KOPT-K1 (cell line): ENCODE data around the gene ATG7.
"Not testable (repeated sequence)": the region's sequence is repeated elsewhere in the genome, so short reads cannot be mapped to it uniquely, and the experiment has no call there.

Experiments used
- H3K27ac ChIP-seq: fragments of 200-600 bp; sonication (generic); 2 replicates; pipeline ENCODE4 v1.5.1; 2016; ENCODE audit warnings: antibody characterized with exemption, mild to moderate bottlenecking, low read depth, low read length; ENCODE audit not compliant: poor library complexity, severe bottlenecking
- H3K36me3 ChIP-seq: fragments of 200-600 bp; sonication (generic); 2 replicates; pipeline ENCODE4 v1.5.1; 2017; ENCODE audit warnings: antibody characterized with exemption, mild to moderate bottlenecking, low read length, moderate library complexity; ENCODE audit not compliant: insufficient read depth
- H3K9me3 ChIP-seq: fragments of 200-600 bp; sonication (generic); 2 replicates; pipeline ENCODE4 v1.5.1; 2017; ENCODE audit warnings: antibody characterized with exemption, low read length, mild to moderate bottlenecking; ENCODE audit not compliant: insufficient read depth, poor library complexity, severe bottlenecking

The ATG7 gene

DNA sequence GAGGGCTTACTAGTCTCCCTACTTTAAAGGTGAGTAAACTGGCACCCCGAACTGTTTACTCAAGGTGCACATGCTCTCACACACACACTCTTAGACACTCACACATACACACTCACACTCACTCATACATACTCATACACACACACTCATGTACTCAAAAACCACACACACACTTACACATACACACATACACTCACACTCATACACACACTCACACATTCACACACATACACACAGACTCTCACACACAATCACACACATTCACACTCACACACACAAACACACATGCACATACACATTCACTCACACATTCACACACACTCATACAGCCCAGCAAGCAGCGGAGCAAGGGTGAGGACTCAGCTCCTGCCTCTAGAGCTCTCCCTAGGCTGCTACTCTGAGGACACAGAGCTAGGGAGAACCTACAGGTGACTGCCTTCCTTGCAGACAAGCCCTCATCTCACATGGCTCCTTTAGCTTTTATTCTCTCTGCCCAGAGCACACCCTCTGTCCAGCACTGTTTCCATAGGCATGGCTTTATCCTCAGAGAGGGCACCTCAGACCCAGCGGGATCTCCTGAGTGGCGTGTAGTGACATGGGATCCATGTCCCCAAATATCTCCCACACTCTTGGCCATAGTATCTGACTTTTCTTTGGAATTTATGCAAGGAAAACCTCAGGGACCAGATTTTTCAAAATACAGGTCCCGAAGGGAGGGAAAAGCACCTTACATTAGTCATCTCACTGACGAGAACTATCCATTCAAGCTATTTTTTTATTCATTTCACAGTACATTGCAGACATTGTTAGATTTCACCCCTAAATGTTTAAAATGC is 26.2 kb upstream of the ATG7 start:
- Histone ChIP-seq H3K36me3 (no peaks in the 10 kb centered on the region), H3K9me3 (no peaks in the 10 kb centered on the region), H3K27ac (no peak overlapping the region)

DNA sequence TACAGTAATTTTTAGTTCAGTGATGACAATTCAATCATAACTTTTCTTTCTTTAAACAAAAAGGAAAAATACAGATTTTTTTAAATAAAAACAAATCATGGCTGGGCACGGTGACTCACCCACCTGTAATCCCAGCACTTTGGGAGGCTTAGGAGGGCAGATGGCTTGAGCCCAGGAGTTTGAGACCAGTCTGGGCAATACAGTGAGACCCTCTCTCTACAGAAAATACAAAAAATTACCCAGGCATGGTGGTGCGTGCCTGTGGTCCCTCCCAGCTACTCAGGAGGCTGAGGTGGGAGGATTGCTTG is 25.6 kb upstream of the ATG7 start:
- H3K9me3 ChIP-seq, result no peaks in the 10 kb centered on the region
- H3K27ac ChIP-seq, result no peak overlapping the region
- no peaks in the 10 kb centered on the region for H3K36me3 ChIP-seq

DNA sequence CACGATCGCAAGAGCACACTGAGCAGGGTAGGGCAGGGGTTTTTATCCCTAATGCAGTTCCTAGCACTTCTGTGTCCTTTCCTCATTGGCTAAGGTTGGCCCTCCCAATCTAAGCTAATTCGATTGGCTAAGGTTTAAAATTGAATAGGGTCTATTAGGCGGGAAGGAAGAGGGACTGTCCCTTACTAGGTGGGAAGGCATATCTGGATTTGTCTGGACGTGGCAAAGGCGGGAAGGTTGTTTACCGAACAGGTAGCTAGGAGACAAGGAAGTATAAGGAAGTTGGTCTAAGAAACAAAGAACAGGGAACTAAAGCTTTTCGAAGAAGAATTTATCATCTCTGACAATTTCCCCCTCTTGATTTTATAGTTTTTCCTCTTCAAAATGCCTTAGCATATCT is 24.8 kb upstream of the ATG7 start:
- Histone ChIP-seq H3K9me3 (no peaks in the 10 kb centered on the region), H3K36me3 (no peaks in the 10 kb centered on the region), H3K27ac (no peak overlapping the region)

DNA sequence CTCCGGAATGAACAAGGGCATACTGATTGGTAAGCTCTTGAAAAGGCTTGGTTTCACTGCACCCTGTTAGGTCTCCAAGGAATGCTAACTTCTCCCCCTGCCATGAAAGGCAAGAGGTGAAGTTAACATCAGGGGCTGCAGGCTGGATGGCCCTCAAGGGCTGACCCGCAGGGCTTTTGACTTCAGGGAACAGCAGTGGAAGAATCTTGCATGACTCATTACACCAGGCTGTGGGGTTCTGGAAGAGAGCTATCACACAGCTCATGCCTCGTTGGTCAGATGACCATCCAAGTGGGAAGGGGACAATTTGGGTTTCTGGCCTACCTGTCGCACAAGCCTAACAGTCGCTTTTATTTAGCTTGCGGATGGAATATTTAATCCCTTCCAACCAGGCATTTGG is 23.6 kb upstream of the ATG7 start:
- H3K9me3 ChIP-seq, result no peaks in the 10 kb centered on the region
- H3K27ac ChIP-seq, result no peak overlapping the region
- no peaks in the 10 kb centered on the region for H3K36me3 ChIP-seq

DNA sequence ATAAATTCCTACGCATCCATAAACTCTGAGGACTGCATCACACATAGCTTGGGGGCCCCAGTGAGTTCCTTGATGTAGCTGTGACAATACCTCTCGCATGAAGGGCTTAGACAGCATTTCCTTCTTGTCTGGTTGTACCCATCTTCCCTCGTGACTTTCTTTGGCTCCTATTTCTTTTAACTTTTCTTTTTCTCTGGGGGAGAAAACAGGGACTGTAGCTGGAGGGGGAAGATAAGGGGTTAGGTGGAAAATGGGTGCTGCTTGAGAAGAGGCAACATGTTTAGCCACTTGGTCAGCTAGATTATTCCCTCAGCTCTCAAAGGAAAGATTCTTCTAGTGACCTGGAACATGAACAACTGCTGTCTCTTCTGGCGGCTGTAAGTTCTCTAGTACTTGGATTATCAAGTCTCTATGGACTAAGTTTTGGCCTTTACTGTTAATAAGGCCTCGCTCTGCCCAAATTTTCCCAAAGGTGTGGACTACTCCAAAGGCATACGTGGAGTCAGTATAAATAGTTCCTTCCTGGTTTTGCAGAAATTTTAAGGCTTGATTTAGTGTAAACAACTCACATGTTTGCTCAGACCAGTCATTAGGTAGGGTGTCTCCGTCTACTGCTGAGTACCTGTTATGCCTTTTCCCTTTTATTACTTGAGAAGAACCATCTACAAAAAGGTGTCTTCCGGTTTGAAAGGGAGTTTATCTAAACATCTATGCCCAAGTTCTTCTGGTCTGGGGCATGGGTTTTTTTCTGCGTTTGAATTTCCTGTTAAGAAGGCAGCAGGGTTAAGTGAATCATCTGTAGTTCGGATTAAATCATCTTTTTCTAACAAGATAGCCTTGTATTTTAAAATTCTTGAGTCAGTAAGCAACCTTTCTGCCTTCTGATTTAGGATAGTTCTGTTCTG is 21.0 kb upstream of the ATG7 start:
- no peak overlapping the region for H3K27ac ChIP-seq

DNA sequence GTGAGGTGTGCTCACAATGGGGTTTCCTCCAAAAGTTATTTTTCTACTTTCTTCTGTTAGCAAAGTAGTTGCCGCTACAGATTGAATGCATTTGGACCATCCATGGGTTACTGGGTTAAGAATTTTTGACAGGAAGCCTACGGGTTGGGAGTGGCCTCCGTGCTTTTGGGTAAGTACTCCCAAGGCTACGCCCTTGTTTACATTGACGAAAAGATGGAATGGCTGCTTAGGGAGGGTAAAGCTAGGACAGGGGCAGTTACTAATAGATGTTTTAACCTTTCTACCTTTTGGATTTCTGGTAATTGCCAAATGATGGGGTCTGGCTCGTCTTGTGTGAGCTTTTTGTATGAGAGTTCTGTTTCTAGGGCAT is 20.4 kb upstream of the ATG7 start:
- H3K36me3 ChIP-seq, result no peaks in the 10 kb centered on the region
- no peak overlapping the region for H3K27ac ChIP-seq

More for the DNA sequence above, 21.0 kb upstream of the ATG7 start:
- H3K36me3 ChIP-seq, result no peaks in the 10 kb centered on the region
- H3K9me3 ChIP-seq, result no peaks in the 10 kb centered on the region

DNA sequence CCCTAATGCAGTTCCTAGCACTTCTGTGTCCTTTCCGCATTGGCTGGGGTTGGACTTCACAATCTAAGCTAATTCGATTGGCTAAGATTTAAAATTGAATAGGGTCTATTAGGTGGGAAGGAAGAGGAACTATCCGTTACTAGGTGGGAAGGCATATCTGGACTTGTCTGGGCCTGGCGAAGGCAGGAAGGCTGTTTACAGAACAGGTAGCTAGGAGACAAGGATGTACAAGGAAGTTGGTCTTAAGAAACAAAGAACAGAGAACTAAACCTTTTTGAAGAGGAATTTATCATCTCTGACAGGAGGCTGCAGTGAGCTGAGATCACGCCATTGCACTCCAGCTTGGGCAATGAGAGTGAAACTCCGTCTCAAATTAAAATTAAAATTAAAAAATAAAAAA is 17.3 kb upstream of the ATG7 start:
- no peaks in the 10 kb centered on the region for H3K9me3 ChIP-seq
- H3K36me3 ChIP-seq, result no peaks in the 10 kb centered on the region
- no peak overlapping the region for H3K27ac ChIP-seq

More for the DNA sequence above, 20.4 kb upstream of the ATG7 start:
- H3K9me3 ChIP-seq, result no peaks in the 10 kb centered on the region

DNA sequence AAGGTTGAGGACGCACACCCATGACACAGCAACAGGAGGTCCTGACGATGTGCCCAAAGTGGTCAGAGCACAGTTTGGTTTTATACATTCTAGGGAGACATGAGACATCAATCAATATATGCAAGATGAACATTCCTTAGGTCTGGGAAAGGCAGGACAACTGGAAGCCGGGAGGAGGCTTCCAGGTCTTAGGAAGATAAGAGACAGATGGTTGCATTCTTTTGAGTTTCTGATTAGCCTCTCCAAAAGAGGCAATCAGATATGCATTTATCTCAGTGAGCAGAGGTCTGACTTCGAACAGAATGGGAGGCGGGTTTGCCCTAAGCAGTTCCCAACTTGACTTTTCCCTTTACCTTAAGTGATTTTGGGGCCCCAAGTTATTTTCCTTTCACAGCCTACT is 16.7 kb upstream of the ATG7 start:
- not testable (repeated sequence) for H3K36me3 ChIP-seq, H3K27ac ChIP-seq, H3K9me3 ChIP-seq

DNA sequence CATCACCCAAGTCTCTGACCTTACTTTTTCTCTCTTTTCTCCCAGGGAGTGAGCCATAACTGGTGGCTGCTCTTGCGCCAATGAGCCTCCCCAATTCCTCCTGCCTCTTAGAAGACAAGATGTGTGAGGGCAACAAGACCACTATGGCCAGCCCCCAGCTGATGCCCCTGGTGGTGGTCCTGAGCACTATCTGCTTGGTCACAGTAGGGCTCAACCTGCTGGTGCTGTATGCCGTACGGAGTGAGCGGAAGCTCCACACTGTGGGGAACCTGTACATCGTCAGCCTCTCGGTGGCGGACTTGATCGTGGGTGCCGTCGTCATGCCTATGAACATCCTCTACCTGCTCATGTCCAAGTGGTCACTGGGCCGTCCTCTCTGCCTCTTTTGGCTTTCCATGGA is 13.2 kb upstream of the ATG7 start:
- Histone ChIP-seq H3K27ac (no peak overlapping the region), H3K36me3 (no peaks in the 10 kb centered on the region), H3K9me3 (no peaks in the 10 kb centered on the region)

DNA sequence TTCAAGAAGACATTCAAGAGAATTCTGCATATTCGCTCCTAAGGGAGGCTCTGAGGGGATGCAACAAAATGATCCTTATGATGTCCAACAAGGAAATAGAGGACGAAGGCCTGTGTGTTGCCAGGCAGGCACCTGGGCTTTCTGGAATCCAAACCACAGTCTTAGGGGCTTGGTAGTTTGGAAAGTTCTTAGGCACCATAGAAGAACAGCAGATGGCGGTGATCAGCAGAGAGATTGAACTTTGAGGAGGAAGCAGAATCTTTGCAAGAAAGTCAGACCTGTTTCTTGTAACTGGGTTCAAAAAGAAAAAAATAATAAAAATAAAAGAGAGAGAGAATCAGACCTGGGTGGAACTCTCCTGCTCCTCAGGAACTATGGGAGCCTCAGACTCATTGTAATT is 11.7 kb upstream of the ATG7 start:
- Histone ChIP-seq H3K9me3 (no peaks in the 10 kb centered on the region), H3K27ac (no peak overlapping the region), H3K36me3 (no peaks in the 10 kb centered on the region)

DNA sequence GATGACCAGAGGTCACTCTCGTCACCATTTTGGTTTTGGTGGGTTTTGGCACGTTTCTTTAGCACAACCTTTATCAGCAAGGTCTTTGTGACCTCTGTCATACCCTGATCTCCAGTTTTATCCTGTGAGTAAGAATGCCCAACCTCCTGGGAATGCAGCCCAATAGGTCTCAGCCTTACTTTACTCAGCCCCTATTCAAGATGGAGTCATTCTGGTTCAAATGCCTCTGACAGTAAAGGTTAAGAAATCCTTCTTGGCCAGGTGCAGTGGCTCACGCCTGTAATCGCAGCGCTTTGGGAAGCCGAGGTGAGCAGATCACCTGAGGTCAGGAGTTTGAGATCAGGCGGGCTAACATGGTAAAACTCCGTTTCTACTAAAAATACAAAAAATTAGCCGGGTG is 3.2 kb upstream of the ATG7 start:
- Histone ChIP-seq H3K9me3 (no peaks in the 10 kb centered on the region), H3K36me3 (no peaks in the 10 kb centered on the region), H3K27ac (no peak overlapping the region)

DNA sequence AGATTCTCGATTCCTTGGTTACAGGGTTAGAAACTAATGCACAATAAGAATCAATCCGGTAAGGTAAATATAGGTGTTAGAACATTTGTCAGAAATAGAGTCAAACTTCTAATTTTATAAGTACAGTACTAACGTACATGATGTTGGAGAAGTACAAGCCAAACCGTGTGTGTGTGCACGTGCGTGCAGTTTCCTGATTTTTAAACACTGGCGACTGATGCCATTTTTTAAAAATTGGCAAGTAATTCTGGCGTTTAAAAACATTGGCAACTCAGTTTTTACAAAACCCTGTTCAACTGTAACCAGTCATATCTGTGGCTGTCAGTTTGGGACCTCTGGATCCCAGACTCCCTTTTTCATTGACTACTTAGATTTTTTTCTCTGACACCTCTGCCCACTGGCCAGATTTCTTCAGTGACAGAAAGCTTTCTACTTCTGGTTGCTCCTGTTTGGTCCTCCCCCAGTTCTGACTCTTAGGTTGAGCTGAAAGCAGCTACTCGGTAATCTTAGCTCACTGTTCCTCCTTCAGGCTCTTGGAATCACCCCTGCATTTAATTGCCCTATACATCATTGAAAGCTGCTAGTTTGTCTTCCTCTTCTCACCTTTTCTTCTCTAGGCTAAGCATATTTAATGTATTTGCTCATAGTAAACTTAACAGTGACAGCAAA is 843 bp downstream of the ATG7 start:
- Histone ChIP-seq H3K27ac (peak overlapping the region; percentile 80), H3K9me3 (peaks cover 10% of the 10 kb centered on the region), H3K36me3 (peaks cover 10% of the 10 kb centered on the region; the same call in 1 of the 2 replicates)

DNA sequence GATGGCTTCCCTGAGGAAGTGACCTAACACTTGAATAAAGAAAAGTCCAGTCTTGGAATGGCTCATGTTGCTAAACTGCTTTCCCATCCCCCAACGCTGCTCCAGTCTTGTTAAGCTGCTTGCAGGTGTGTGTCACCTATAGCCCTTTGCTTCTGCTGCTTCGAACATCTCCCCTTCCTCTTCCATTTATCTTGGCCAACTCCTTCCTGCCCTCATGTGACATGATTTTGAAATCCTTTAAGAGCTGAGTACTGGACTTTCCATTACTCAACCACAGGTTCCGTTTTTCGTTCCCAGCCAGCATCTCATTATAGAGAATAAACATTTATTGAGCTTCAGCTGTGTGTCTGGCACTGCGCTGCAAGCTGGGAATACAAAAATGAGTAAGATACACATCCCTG is 1.7 kb downstream of the ATG7 start:
- no peak overlapping the region for H3K27ac ChIP-seq
- peaks cover 16% of the 10 kb centered on the region; the same call in 1 of the 2 replicates for H3K36me3 ChIP-seq
- H3K9me3 ChIP-seq, result peaks cover 10% of the 10 kb centered on the region

DNA sequence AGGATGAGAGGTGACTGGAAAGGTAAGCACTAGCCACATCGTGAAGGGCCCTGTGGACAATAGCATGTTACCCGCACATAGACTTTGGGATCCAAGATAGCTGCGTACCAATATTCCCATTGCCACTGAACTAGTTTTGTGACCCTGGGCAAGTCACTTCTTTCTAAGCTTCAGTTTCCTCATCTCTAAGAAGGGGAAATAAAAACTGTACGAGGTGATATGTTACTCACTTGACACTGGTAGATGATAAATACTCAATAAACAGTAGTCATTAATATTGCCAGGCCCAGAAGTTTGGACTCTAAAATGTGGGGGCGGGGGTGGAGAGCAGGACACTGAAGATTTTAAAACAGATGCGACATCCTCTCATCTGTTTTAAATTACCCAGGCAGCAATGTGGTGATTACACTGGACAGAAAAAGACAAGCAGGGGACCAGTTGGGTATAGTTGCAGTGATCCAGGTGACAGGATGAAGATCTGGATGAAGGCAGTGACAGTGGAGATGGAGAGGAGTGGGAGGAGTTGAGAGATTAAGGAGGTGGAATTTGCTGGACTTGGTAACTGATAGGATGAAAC is 2.5 kb downstream of the ATG7 start:
- no peak overlapping the region for H3K27ac ChIP-seq
- H3K9me3 ChIP-seq, result peaks cover 10% of the 10 kb centered on the region
- peaks cover 19% of the 10 kb centered on the region; the same call in 1 of the 2 replicates for H3K36me3 ChIP-seq

DNA sequence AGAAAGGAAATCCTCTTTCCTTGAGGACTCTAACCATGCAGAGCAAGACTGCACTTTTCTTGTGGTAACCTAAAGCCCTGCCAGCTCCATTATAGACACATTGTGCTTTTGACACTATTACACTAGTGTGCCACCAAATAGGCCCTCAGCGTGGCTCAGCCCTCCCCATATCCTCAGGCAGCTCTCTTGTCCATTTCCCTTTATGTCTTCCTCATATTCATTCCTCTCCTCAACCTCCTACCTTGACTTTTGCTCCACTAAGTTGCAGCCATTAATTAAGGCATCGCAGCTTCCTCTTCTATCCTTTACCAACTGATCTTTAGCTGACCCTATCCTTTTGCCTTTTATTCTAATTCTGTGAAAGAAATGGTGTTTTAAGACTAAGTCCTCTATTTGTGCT is 3.7 kb downstream of the ATG7 start:
- no peak overlapping the region for H3K27ac ChIP-seq
- peaks cover 27% of the 10 kb centered on the region for H3K36me3 ChIP-seq
- H3K9me3 ChIP-seq, result peaks cover 10% of the 10 kb centered on the region
